ENCODE measurements around the gene SDK2.

The SDK2 gene

GRCh38 chr17:73616873-73617404 is 27.3 kb downstream of the SDK2 start:
- DNase-seq: no peak
- in situ Hi-C loops (cut with HindIII; ENCODE audit: low pct_ligation_motif_present, low pct_unique_long_range_greater_than_20kb, low sequenced_read_pairs): no loop called here

- in situ Hi-C loops (cut with HindIII; ENCODE audit: low pct_ligation_motif_present, low pct_unique_long_range_greater_than_20kb, low sequenced_read_pairs): no loop called here
- no peak for DNase-seq
Measured at GRCh38 chr17:73616120-73616872, 27.9 kb downstream of the SDK2 start.

- no peak for DNase-seq
- in situ Hi-C loops (cut with HindIII; ENCODE audit: low pct_ligation_motif_present, low pct_unique_long_range_greater_than_20kb, low sequenced_read_pairs): no loop called here
Measured at GRCh38 chr17:73614256-73614655, 30.0 kb downstream of the SDK2 start.

GRCh38 chr17:73613271-73614233 is 30.7 kb downstream of the SDK2 start:
- in situ Hi-C loops (cut with HindIII; ENCODE audit: low pct_ligation_motif_present, low pct_unique_long_range_greater_than_20kb, low sequenced_read_pairs): no loop called here
- no peak for DNase-seq

GRCh38 chr17:73612031-73612472 is 32.2 kb downstream of the SDK2 start:
- no peak for DNase-seq
- in situ Hi-C loops (cut with HindIII; ENCODE audit: low pct_ligation_motif_present, low pct_unique_long_range_greater_than_20kb, low sequenced_read_pairs): no loop called here

- no peak for DNase-seq
- in situ Hi-C loops (cut with HindIII; ENCODE audit: low pct_ligation_motif_present, low pct_unique_long_range_greater_than_20kb, low sequenced_read_pairs): no loop called here
Measured at GRCh38 chr17:73611630-73612029, 32.6 kb downstream of the SDK2 start.

GRCh38 chr17:73610331-73610911 is 33.8 kb downstream of the SDK2 start:
- no peak for DNase-seq
- in situ Hi-C loops (cut with HindIII; ENCODE audit: low pct_ligation_motif_present, low pct_unique_long_range_greater_than_20kb, low sequenced_read_pairs): no loop called here

GRCh38 chr17:73609758-73610157 is 34.5 kb downstream of the SDK2 start:
- in situ Hi-C loops (cut with HindIII; ENCODE audit: low pct_ligation_motif_present, low pct_unique_long_range_greater_than_20kb, low sequenced_read_pairs): no loop called here

GRCh38 chr17:73609060-73609459 is 35.2 kb downstream of the SDK2 start:
- in situ Hi-C loops (cut with HindIII; ENCODE audit: low pct_ligation_motif_present, low pct_unique_long_range_greater_than_20kb, low sequenced_read_pairs): no loop called here
- DNase-seq: no peak

More at GRCh38 chr17:73609758-73610157, 34.5 kb downstream of the SDK2 start:
- DNase-seq: no peak

GRCh38 chr17:73605444-73605843 is 38.8 kb downstream of the SDK2 start:
- in situ Hi-C loops (cut with HindIII; ENCODE audit: low pct_ligation_motif_present, low pct_unique_long_range_greater_than_20kb, low sequenced_read_pairs): no loop called here
- no peak for DNase-seq

GRCh38 chr17:73604476-73604875 is 39.8 kb downstream of the SDK2 start:
- in situ Hi-C loops (cut with HindIII; ENCODE audit: low pct_ligation_motif_present, low pct_unique_long_range_greater_than_20kb, low sequenced_read_pairs): no loop called here

GRCh38 chr17:73603971-73604370 is 40.3 kb downstream of the SDK2 start:
- in situ Hi-C loops (cut with HindIII; ENCODE audit: low pct_ligation_motif_present, low pct_unique_long_range_greater_than_20kb, low sequenced_read_pairs): no loop called here
- no peak for DNase-seq

More at GRCh38 chr17:73604476-73604875, 39.8 kb downstream of the SDK2 start:
- no peak for DNase-seq

- no peak for DNase-seq
- in situ Hi-C loops (cut with HindIII; ENCODE audit: low pct_ligation_motif_present, low pct_unique_long_range_greater_than_20kb, low sequenced_read_pairs): no loop called here
Measured at GRCh38 chr17:73600103-73600871, 44.0 kb downstream of the SDK2 start.

- in situ Hi-C loops (cut with HindIII; ENCODE audit: low pct_ligation_motif_present, low pct_unique_long_range_greater_than_20kb, low sequenced_read_pairs): no loop called here
- DNase-seq: no peak
Measured at GRCh38 chr17:73599599-73599998, 44.6 kb downstream of the SDK2 start.

- in situ Hi-C loops (cut with HindIII; ENCODE audit: low pct_ligation_motif_present, low pct_unique_long_range_greater_than_20kb, low sequenced_read_pairs): no loop called here
- DNase-seq: no peak
Measured at GRCh38 chr17:73598212-73598611, 46.0 kb downstream of the SDK2 start.

- no peak for DNase-seq
- in situ Hi-C loops (cut with HindIII; ENCODE audit: low pct_ligation_motif_present, low pct_unique_long_range_greater_than_20kb, low sequenced_read_pairs): no loop called here
Measured at GRCh38 chr17:73595931-73596330, 48.3 kb downstream of the SDK2 start.

- in situ Hi-C loops (cut with HindIII; ENCODE audit: low pct_ligation_motif_present, low pct_unique_long_range_greater_than_20kb, low sequenced_read_pairs): no loop called here
- peak; percentile 8 for DNase-seq
Measured at GRCh38 chr17:73595479-73595878, 48.8 kb downstream of the SDK2 start.

GRCh38 chr17:73595068-73595467 is 49.2 kb downstream of the SDK2 start:
- DNase-seq: no peak
- in situ Hi-C loops (cut with HindIII; ENCODE audit: low pct_ligation_motif_present, low pct_unique_long_range_greater_than_20kb, low sequenced_read_pairs): no loop called here
